ENCODE measurements around the gene ACSS1.
A peak's percentile ranks its signal among the peaks of the same experiment; 100 is the strongest.

ACSS1 gene

DNA sequence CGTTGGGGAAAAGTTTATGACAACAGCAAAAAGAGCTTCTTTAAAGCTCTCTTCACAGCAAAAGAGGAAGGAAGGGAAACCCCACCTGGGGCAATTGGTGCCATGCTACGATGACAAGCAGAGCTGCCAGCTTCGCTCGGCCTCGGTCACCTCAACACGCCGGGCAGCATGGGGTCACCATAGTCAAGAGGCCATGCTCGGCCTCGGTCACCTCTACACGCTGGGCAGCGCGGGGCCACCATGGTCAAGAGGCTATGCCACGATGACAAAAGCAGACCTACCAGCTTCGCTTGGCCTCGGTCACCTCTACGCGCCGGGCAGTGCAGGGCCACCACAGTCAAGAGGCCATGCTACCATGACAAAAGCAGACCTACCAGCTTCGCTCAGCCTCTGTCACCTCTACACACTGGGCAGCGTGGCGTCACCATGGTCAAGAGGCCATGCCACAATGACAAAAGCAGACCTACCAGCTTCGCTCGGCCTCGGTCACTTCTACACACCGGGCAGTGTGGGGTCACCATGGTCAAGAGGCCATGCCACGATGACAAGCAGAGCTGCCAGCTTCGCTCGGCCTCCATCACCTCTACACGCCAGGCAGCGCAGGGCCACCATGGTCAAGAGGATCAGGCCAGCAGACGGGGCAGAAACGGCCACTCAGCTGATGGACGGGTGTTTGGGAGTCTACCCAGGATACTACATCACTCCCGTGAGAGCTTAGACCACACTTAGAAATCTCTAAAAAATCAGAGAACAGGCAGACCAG is 77.5 kb downstream of the ACSS1 start:
- TF ChIP-seq CTCF (IDR thresholded peaks at IDR 0.05) = no peak
- DNase-seq (ENCODE audit: low spot score) = peak; percentile 70
- Histone ChIP-seq H3K4me3 (no peak overlapping the region), H3K27ac (peak overlapping the region in 1 of 2 donors; percentile 38)

DNA sequence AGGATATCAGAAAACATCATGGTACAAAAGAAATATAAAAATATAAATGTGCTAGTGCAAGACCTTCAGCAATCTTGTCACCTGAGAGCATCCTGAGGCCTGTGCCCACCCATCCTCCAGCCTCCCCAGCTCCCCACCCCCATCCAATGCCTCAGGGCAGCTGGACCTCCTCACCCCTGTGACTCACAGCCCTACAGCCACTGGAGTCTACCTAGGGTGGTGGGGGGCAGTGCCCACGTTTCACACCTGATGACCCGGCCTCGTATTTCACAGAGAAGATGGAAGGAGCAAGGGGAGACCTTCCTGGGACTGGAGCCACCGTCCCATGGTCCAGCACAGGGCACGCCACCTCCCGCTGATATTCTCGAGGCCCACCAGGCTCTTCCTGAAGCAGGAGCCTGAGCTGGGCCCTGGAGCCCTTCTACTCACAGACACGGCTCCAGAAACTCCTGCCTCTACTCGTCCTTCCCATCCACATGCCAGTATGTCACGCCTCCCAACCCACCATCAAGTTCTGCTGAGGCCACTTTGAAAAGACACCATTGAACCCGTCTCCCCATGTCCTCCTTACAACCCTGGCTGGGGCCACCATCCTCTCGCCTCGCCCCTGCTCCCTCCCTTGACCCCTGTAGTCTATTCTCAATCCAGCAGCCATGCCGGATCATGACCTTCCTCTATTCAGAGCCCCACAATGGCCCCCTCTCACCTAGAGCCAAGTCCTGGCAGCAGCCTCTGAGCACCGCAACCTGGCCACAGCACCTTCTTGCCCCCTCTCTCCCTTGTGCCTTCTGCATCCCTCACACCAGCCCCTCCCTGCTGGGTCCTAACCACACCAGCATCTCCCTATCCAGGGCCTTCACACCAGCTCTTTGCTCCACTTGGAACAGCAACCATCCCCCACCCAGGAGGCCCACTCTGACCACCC is 78.6 kb downstream of the ACSS1 start:
- H3K4me3 ChIP-seq = no peak overlapping the region
- H3K27ac ChIP-seq = no peak overlapping the region
- peak; percentile 62 for DNase-seq (ENCODE audit: low spot score)

DNA sequence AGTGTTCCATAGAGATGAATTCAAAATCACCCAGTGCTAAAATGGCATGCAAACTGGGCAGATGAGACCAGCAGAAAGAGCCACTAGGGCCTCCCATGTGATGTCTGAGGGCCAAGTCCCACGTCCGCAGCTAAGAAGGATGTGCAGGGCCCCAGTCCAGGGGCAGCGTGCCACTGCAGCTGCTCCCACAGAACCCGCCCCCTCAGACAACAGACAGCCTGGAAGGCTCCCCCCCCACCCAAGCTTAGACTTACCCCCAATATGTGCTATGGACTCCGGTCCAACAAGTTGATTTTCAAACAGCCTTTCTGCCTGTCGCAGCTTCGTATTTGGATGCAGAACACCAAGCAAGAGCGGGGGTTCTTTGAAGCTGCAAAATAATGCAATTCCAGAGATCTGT is 79.4 kb downstream of the ACSS1 start:
- peak; percentile 33 for DNase-seq (ENCODE audit: low spot score)
- no peak for TF ChIP-seq CTCF (IDR thresholded peaks at IDR 0.05)
- H3K27ac ChIP-seq = no peak overlapping the region
- H3K4me3 ChIP-seq = no peak overlapping the region

More for the DNA sequence above, 78.6 kb downstream of the ACSS1 start:
- no peak for TF ChIP-seq CTCF (IDR thresholded peaks at IDR 0.05)

DNA sequence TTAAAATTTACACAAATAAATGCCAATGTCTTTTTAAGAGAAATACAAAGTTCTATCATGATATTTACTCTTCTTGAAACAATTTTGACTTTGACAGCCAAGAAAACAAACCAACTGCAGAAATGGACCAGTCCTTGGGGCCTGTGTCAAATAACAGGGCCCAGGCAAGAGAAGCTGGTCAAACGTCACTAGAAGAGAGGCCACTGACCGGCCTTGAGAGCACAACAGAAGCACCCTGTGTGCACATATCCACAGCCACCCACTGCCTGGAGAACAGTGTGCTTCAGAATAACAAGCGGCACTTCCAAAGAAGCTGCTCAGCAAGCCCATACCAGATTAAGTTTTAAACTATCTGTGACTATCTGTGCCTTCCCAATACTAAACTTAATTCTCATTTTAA is 80.1 kb downstream of the ACSS1 start:
- DNase-seq (ENCODE audit: low spot score) = peak; percentile 26
- H3K4me3 ChIP-seq = no peak overlapping the region
- TF ChIP-seq CTCF (IDR thresholded peaks at IDR 0.05) = no peak
- H3K27ac ChIP-seq = no peak overlapping the region

GRCh38 chr20:24977336-24977735 is 80.6 kb downstream of the ACSS1 start:
- TF ChIP-seq CTCF (IDR thresholded peaks at IDR 0.05) = no peak
- DNase-seq (ENCODE audit: low spot score) = peak; percentile 45
- no peak overlapping the region for H3K27ac ChIP-seq
- H3K4me3 ChIP-seq = no peak overlapping the region

GRCh38 chr20:24972341-24972740 is 85.6 kb downstream of the ACSS1 start:
- DNase-seq (ENCODE audit: low spot score) = peak; percentile 8
- no peak for TF ChIP-seq CTCF (IDR thresholded peaks at IDR 0.05)
- no peak overlapping the region for H3K4me3 ChIP-seq
- H3K27ac ChIP-seq = no peak overlapping the region
